ENCODE results near the gene NEK2.
"Not testable (repeated sequence)": the region's sequence is repeated elsewhere in the genome, so short reads cannot be mapped to it uniquely, and the experiment has no call there.

- TF ChIP-seq CTCF (conservative IDR thresholded peaks at IDR 0.05); EZH2 (IDR thresholded peaks at IDR 0.05; ENCODE audit: low read depth): not testable (repeated sequence)
These were observed 38.8 kb downstream of the NEK2 start for GRCh38 chr1:211636575-211637029.

All from PC-9 (cell line).